Skin of body (tissue), 3 donors: ENCODE results near the gene PROK2. TPM values are rescaled to one million over a fixed set of nuclear protein-coding genes. Genes with fewer than 3 reads are reported as not detected.

ENCODE experiments used
- DNase-seq: peaks from one replicate; lab custom pipeline; 2025; lab: John Stamatoyannopoulos, UW
- small RNA-seq: library from RNA; depleted of rRNA; stranded (forward); fragments of <200 nt; gene quantifications from one replicate; pipeline ENCODE3, GENCODE V24; 2014; ENCODE audit warnings: low replicate concordance
- total RNA-seq: library from RNA; depleted of rRNA; stranded (reverse); fragments of >200 nt; gene quantifications from one replicate; pipeline ENCODE4 v1.2.3, GENCODE V29; 2014

Gene PROK2
- total RNA-seq, 1 donor from 2014 or later: 4.1 TPM

- DNase-seq: no peak
Observed at GRCh38 chr3:71742621-71743020, 42.3 kb downstream of the PROK2 start.

- no peak for DNase-seq
Observed at GRCh38 chr3:71734881-71735280, 50.1 kb downstream of the PROK2 start.

DNA sequence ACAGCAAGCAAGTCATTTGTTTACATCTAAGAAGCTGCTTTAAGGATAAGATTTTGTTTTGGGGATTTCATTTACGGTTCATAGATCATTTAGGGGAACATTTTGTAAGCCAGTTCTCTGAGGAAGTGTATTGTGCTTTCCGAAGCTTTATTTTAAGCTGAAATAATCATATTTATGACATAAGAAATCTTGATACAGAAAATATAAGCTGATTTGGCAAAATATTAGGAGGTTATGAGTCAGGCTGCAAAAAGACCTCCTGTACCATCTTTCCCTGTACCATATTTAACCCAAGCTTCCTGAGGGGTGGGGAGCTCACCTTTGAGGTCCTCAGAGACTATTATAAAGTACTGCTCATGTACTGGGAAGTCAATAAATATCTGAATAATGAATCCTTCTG is 51.6 kb downstream of the PROK2 start:
- no peak for DNase-seq

DNA sequence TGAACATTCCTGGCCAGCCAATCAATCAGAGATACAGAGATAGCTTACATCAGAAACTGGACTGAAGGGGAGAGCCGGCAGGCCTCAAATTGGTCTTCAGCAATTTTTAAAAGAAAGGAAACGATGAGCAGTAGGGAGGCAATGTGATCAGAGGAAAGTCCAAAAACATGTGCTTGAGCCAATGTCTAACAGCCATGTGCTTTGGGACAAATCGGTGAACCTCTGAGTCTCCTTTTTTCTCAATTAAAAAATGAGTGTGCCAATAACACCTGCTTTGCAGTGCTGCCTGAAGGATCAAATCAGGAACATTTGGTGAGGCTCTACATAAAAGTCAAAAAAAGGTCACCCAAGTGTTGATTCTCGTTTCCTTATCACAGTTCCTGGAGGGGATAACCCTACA is 52.3 kb downstream of the PROK2 start:
- no peak for DNase-seq

GRCh38 chr3:71728632-71729342 is 56.2 kb downstream of the PROK2 start:
- DNase-seq: no peak

GRCh38 chr3:71726146-71726545 is 58.8 kb downstream of the PROK2 start:
- DNase-seq: no peak

DNA sequence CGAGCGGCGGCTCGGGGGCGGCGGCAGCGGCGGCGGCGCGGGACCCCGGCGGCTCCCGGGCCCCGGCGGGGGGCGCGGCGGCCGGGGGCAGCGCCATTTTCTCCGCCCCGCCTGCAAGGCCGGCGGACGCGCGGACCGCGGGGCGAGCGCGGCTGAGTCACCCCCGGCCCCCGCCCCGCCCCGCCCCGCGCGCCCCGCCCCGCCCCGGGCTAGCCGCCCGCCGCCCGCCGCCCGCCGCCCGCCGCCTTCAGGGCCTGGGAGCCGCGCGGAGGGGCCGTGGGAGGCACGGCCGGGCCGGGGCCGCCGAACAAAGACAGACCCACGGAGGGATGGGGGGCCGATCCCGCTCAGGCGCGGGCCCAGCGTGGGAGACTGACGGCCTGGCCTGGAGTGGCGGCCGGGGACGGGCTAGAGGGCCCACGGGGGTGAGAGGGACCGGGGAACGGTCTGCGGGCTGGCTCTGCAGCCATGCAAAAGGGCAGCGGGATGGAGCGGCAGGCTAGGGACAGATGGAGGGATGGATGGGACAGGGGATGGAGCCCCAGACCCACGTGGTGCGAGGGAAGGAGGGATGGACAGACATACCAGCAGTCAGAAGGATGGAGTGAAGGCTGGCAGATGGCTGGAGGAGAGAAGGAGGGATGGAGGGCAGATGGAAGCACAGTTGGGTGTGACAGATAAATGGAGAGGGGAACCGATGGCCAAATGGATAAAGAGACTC is 59.5 kb downstream of the PROK2 start, which contains the start of gene EIF4E3:
Gene EIF4E3, minus strand, starts transcription at position 132 of the 721 bp plus-strand sequence. Its CDS starts 35 bp downstream, at position 97.
- no peak for DNase-seq

GRCh38 chr3:71724584-71725270 is 60.2 kb downstream of the PROK2 start:
- no peak for DNase-seq

DNA sequence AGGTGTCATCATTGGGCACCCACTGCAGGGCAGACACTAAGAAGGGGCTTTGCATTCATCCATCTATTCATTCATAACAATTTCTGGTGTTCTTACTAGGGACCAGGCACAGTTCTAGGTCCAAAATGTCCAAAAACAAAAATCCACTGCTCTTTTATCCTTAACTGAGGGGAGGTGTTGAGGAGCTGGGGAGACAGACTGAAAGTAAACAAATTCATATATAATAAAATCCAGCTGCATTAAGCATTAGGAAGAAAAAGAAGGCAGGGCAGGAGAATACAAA is 60.8 kb downstream of the PROK2 start:
- DNase-seq: no peak

- no peak for DNase-seq
Observed at GRCh38 chr3:71723452-71724170, 61.3 kb downstream of the PROK2 start.

- no peak for DNase-seq
Observed at GRCh38 chr3:71722693-71723092, 62.3 kb downstream of the PROK2 start.

Small RNA genes lying within 50 kb of the gene (small RNA-seq; reads per million reads assigned to genes)
- gene RN7SL271P: not detected

Other genes starting within 250 kb of the PROK2 start
- gene FOXP1, start 201.4 kb downstream of the PROK2 start, total RNA-seq: 56.7 TPM
- gene EIF4E3, start 59.7 kb downstream of the PROK2 start, total RNA-seq: 11.0 TPM
- gene GPR27, start 31.3 kb downstream of the PROK2 start, total RNA-seq: 5.2 TPM